Prostate gland (tissue), 2 donors: ENCODE results near the gene RNF26.

Experiments
- POLR2A ChIP-seq: fragments of 450-650 bp; IDR thresholded peaks from one replicate; pipeline ENCODE4 v1.6.1; 2016; ENCODE audit warnings: antibody characterized with exemption, mild to moderate bottlenecking
- TF ChIP-seq, protein P1 (sequence below), 4 experiments: fragments of 200-600 bp in 2 of 4; fragments of 450-650 bp in 2 of 4; sonication (generic) in 2 of 4; IDR thresholded peaks; 1 replicate in 3 of 4; 2 replicates in 1 of 4; pipeline ENCODE4 v1.5.1; 2016 to 2019; ENCODE audit warnings: antibody characterized with exemption in 4 of 4, mild to moderate bottlenecking in 2 of 4, moderate library complexity in 2 of 4

DNA sequence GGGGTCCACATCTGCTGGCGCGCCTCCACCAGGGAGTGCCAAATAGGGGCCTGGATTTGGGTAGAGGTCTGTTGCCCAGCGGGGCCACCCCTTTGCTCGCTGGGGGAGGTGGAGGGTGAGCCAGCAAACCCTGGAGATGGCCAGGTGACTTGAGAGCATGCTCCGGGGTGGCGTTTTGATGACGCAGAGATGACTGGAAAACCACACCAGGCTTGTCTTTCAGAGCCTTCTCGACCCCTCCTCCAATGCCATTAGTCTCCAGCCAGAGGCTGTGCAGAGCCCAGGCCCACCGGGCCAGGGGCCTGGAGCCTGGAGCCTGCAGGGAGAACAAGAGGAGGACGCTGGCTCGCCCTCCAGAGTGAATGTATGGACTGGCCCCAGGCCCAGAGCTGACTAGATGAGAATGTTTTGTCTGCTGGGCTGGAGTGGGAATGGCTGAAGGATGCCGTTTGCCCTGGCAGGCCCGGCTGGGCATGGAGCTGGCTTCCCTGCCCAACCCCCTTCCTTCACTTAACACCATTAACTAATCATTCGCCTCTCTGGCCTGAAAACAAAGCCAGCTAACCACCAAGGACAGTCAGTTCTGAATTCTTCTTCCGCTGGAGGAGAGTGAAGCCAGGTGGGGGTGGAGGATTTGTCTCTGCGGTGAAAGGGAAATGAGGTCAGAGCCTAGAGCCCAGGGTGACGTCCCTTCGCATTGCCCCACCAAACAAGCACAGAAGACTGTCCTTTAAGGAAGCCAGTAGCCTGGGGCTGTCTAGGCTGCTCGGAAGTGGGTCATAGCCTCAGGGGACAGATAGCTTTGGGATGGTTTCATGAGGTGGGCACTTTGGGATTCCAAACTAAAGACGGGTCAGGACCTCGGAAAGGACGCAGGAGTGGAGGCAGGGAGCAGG, 15.8 kb upstream of the RNF26 start:
- TF ChIP-seq, protein P1, sequence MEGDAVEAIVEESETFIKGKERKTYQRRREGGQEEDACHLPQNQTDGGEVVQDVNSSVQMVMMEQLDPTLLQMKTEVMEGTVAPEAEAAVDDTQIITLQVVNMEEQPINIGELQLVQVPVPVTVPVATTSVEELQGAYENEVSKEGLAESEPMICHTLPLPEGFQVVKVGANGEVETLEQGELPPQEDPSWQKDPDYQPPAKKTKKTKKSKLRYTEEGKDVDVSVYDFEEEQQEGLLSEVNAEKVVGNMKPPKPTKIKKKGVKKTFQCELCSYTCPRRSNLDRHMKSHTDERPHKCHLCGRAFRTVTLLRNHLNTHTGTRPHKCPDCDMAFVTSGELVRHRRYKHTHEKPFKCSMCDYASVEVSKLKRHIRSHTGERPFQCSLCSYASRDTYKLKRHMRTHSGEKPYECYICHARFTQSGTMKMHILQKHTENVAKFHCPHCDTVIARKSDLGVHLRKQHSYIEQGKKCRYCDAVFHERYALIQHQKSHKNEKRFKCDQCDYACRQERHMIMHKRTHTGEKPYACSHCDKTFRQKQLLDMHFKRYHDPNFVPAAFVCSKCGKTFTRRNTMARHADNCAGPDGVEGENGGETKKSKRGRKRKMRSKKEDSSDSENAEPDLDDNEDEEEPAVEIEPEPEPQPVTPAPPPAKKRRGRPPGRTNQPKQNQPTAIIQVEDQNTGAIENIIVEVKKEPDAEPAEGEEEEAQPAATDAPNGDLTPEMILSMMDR (IDR thresholded peaks at IDR 0.05) = no peak
- TF ChIP-seq POLR2A = no peak
